Activated naive CD4-positive, alpha-beta T cell treated with anti-CD3 and anti-CD28 coated beads, Interleukin-2, amount 50 U/mL, for 72 hours (primary cell): ENCODE measurements around the gene GPR179. TPM values are rescaled to one million over a fixed set of nuclear protein-coding genes. Genes with fewer than 3 reads are reported as not detected.
"Not testable (repeated sequence)": the region's sequence is repeated elsewhere in the genome, so short reads cannot be mapped to it uniquely, and the experiment has no call there.

ENCODE experiments used
- ATAC-seq, 2 donors: fragments of 150-1000 bp; cut with Tn5 transposase; 2 replicates each; pipeline ENCODE4 v1.10.0; 2021; ENCODE audit warnings: mild to moderate bottlenecking in 2 of 2, moderate library complexity in 2 of 2
- DNase-seq, 2 donors: peaks; one replicate each; pipeline ENCODE4 v3.0.0; 2021 to 2022; ENCODE audit warnings: low spot score in 2 of 2
- H3K27ac Mint-ChIP-seq, 2 donors: one replicate each; pipeline ENCODE4 v1.8.0; 2022; ENCODE audit warnings: mild to moderate bottlenecking in 2 of 2, mixed read lengths in 2 of 2
- H3K36me3 Mint-ChIP-seq, 2 donors: one replicate each; pipeline ENCODE4 v1.8.0; 2022; ENCODE audit warnings: mixed read lengths in 2 of 2
- H3K9me3 Mint-ChIP-seq, 2 donors: one replicate each; pipeline ENCODE4 v1.8.0; 2022; ENCODE audit warnings: mixed read lengths in 2 of 2
- total RNA-seq, 2 donors: library from RNA; stranded (reverse); gene quantifications; one replicate each; pipeline ENCODE4 v1.2.3, GENCODE V29; 2022

GPR179 gene
- total RNA-seq, 2 donors from 2014 or later = 0.02 to 0.04 TPM

- H3K36me3 Mint-ChIP-seq = no peaks in the 10 kb centered on the region
- no peaks in the 10 kb centered on the region for H3K9me3 Mint-ChIP-seq
- H3K27ac Mint-ChIP-seq = no peak overlapping the region
- DNase-seq = no peak
- no peak for ATAC-seq
These were observed 12.8 kb downstream of the GPR179 start for GRCh38 chr17:38330941-38331411.

DNA sequence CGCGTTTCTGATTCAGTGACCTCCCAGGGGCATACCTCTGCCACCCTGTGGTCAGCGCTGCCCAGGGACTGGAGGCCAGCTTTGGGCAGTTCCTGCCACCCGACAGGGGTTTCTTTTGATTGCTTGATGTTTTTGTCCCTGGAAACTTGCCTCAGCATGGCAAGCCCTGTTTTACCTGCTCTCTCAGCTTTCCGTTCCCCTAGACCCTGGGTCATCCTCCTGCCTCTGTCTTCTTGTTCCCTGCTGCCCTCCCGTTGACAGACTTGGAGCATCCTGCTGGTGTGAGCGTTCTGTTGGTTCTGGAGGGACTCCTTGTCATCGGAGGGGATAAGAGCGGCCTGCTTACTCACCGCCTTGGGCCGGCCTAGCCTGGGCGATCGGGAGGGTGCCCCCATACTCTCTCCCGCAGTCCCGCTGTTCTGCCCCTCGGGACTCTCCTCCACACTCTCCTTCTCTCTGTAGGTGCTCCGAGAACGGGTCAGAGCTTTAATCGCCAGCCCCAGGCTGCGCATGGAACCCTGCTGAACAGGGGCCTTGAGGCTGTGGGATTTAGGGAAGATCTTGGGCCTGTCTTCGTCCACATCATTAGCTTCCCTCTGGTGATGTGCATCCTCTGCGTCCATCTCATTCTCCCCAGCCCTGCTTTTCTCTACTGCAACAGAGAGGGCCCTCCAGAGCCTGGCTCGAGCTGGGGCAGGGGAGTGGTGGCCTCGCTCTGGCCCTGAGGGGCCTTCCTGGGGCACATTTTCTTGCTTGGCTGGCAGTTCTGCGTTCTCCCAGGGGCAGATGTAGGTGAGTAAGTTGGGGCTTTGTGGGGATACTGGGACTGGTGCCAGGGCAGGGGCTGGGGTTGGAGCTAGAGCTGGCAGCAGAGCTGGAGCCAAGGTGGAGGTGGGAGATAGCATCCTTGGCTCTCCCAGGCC is 13.7 kb downstream of the GPR179 start:
- ATAC-seq (no peak), DNase-seq (no peak)
- Mint-ChIP-seq H3K36me3 (no peaks in the 10 kb centered on the region), H3K27ac (peak overlapping the region in 1 of 2 donors; percentile 77), H3K9me3 (no peaks in the 10 kb centered on the region)

- Mint-ChIP-seq H3K27ac (peak overlapping the region; percentile 52 to 73), H3K36me3 (no peaks in the 10 kb centered on the region), H3K9me3 (no peaks in the 10 kb centered on the region)
- no peak for DNase-seq
- no peak for ATAC-seq
These were observed 14.5 kb downstream of the GPR179 start for GRCh38 chr17:38329284-38329683.

DNA sequence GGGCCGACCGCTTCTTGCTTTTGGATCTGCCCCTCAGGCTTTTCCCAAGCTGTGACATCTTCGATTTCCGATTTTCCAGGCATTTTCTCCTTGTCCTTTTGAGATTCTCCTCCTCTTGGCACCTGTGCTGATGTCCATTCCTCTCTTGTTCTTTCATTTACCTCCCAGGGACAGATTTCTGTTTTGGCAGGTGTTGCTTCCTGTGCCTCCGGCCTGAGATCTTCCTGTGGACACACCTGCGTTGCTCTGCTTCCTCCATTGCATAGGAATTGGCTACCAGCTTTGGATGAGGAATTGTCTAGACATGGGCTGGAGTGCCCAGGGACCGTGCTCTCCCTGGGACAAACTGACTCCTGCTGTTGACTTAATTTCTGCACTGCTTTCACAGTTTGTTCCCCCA is 15.1 kb downstream of the GPR179 start:
- DNase-seq = no peak
- Mint-ChIP-seq H3K27ac (peak overlapping the region in 1 of 2 donors; percentile 52), H3K9me3 (no peaks in the 10 kb centered on the region), H3K36me3 (no peaks in the 10 kb centered on the region)
- no peak for ATAC-seq

- Mint-ChIP-seq H3K27ac (peak overlapping the region; percentile 5 to 52), H3K9me3 (no peaks in the 10 kb centered on the region), H3K36me3 (peaks cover 0 to under 1% of the 10 kb centered on the region in 2 donors)
- DNase-seq = no peak
- ATAC-seq = no peak
These were observed 15.8 kb downstream of the GPR179 start for GRCh38 chr17:38327936-38328335.

DNA sequence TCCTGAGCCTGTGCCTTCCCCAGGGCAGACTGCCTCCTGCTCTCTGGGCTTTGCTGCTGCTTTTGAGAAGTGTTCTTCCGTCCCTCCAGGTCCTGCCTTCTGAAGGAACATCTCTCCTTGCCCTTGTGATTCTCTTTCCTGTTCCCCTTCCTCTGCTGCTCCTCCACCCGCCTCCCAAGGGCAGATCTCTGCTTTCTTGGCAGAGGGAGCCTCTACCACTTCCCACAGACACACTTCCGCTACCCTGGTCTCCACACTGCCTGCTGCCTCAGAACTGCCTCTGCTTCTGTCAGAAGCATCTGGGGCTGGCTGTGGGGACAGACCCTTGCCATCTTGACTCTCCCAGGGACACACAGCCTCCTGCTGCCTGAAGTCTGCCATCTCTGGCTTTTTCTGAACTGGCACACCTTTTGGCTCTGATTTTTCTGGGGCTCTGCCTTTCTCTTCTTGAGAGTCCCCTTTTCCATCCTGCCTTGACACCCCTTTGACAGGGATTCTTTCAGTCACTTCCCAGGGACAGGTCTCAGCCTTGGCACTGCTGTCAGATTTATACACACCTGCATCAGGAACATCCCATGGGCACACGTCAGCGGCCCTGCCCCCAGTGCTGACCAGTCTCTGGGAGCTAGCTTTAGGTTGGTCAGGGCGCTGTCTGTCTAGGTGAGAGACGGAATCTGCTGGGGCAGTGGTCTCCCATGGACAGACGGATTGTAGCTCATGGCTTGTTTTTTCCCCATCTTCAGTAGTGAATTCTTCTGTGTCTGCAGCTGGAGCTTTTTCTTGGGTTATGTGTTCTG is 16.6 kb downstream of the GPR179 start:
- ATAC-seq (peak in 1 of 2 donors; percentile 18), DNase-seq (no peak)
- no peaks in the 10 kb centered on the region for H3K9me3 Mint-ChIP-seq
- peak overlapping the region in 1 of 2 donors; percentile 52 for H3K27ac Mint-ChIP-seq
- H3K36me3 Mint-ChIP-seq = peaks cover 0 to 5% of the 10 kb centered on the region in 2 donors

- ATAC-seq = no peak
- Mint-ChIP-seq H3K36me3 (peaks cover 0 to 5% of the 10 kb centered on the region in 2 donors), H3K27ac (peak overlapping the region in 1 of 2 donors; percentile 67), H3K9me3 (no peaks in the 10 kb centered on the region)
- DNase-seq = no peak
These were observed 18.4 kb downstream of the GPR179 start for GRCh38 chr17:38325221-38325851.

DNA sequence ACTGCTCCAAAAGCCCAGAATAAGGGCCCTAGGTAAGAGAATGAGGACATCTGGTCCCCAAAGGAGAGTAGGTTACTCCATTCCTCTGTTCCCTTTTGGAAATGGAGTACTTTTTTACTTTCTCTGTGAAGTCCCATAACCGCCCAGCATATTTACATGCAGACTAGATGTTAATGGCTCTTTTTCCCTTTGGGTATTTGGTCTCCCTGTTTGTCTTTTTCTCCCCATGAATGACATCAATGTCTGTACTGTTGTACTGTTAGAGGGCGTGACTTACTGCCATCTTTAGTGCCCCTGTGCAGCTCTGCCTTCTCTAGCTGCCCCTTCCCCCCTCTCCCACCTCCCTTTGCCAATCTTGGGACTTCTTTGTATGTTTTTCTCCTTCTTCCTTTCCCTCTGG is 19.0 kb downstream of the GPR179 start:
- no peaks in the 10 kb centered on the region for H3K9me3 Mint-ChIP-seq
- H3K27ac Mint-ChIP-seq = no peak overlapping the region
- peaks cover 0 to 5% of the 10 kb centered on the region in 2 donors for H3K36me3 Mint-ChIP-seq
- ATAC-seq (no peak), DNase-seq (no peak)

DNA sequence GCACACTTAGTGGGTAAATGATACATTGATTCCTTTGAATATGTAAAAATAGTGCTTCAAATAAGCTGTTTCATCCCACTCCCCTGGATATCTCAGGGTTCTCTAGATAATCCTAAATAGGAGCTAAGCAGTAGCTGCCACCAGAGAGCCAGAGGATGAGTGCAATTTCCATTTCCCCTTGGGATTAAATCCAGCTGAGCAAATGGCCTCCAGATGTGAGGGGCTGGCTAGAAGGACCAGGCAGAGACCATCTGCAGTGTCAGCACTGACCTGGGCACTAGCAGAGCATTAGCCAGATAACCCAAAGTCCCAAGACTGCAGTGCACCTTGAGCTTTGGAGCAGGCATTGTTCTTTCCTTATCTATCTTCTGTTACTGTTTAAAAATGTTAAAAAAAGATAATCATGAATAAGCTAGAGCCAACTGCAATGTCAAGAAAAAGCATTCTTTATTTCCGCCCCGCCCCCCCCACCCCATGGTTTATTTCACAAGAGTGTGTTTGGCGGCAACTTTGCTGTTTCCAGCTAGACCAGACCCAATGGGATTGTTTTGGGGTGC is 19.5 kb downstream of the GPR179 start:
- no peak overlapping the region for H3K27ac Mint-ChIP-seq
- ATAC-seq = no peak
- H3K36me3 Mint-ChIP-seq = peaks cover 0 to 5% of the 10 kb centered on the region in 2 donors
- no peak for DNase-seq
- no peaks in the 10 kb centered on the region for H3K9me3 Mint-ChIP-seq

DNA sequence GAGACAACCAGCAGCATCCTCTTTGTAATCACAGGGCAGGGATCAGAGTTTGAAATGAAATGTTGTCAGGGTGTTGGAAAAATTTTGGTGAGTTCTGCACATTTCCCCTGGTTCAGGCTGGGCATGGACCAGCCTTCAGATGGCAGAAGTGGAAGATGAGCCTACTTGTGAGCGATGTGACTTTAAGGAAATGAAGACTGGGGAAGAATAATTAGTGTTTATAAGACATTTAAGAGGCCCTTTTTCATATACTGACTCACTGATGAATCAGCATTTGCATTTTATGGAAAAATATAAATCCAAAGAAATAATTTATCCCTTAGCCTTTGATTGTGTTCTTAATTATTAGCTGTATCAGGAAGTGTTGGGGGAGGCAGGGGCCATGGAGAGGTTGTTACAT is 20.9 kb downstream of the GPR179 start:
- H3K36me3 Mint-ChIP-seq = peaks cover 5 to 6% of the 10 kb centered on the region in 2 donors
- no peak overlapping the region for H3K27ac Mint-ChIP-seq
- ATAC-seq (no peak), DNase-seq (no peak)
- no peaks in the 10 kb centered on the region for H3K9me3 Mint-ChIP-seq

DNA sequence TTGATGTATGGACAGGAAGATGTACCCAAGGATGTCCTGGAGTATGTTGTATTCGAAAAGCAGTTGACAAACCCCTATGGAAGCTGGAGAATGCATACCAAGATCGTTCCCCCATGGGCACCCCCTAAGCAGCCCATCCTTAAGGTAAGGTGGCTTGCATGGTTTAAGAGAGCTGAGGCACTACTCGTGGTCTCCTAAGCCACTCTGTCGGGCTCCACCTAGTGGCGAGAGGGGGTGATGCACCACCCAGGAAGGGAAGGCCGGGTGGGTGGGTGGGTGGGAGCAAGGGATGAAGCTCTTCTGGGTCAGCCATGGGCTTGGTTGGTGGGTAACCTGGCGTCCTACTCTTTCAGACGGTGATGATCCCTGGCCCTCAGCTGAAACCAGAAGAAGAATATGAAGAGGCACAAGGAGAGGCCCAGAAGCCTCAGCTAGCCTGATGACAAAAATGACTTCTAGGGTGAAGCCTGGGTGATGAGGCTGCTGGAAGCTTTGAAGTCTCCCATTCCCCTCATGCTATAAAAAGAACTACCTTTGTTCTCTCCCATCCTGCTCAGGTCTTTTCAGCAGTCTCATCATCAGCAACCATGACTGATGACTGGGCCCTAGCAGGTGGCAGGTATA is 21.5 kb downstream of the GPR179 start:
- H3K36me3 Mint-ChIP-seq = peaks cover 5 to 6% of the 10 kb centered on the region in 2 donors
- peak overlapping the region in 1 of 2 donors; percentile 22 for H3K27ac Mint-ChIP-seq
- ATAC-seq = peak; percentile 83 to 87
- peak in 1 of 2 donors; percentile 81 for DNase-seq
- H3K9me3 Mint-ChIP-seq = no peaks in the 10 kb centered on the region

GRCh38 chr17:38320482-38320881 is 23.3 kb downstream of the GPR179 start:
- H3K36me3 Mint-ChIP-seq = peaks cover 9 to 13% of the 10 kb centered on the region in 2 donors
- ATAC-seq = no peak

GRCh38 chr17:38317081-38317480 is 26.7 kb downstream of the GPR179 start:
- no peak for ATAC-seq
- no peak for DNase-seq
- H3K36me3 Mint-ChIP-seq = peaks cover 9 to 13% of the 10 kb centered on the region in 2 donors
- H3K27ac Mint-ChIP-seq = no peak overlapping the region
- H3K9me3 Mint-ChIP-seq = no peaks in the 10 kb centered on the region

More at GRCh38 chr17:38320482-38320881, 23.3 kb downstream of the GPR179 start:
- no peak for DNase-seq
- Mint-ChIP-seq H3K27ac (no peak overlapping the region), H3K9me3 (no peaks in the 10 kb centered on the region)

DNA sequence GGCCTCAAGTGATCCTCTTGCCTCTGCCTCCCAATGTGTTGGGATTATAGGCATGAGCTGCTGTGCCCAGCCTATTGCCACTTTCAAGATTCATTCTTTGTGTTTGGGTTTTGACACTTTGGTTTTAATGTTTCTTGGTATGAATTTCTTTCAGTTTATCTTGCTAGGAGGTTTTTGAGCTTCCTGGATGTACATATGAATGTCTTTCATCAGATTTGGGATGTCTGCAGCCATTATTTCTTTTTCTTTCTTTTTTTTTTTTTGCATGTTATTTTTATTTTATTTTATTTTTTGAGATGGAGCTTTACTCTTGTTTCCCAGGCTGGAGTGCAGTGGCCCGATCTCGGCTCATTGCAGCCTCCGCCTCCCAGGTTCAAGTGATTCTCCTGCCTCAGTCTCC is 28.3 kb downstream of the GPR179 start:
- H3K36me3 Mint-ChIP-seq = peaks cover 9 to 13% of the 10 kb centered on the region in 2 donors
- H3K9me3 Mint-ChIP-seq = no peaks in the 10 kb centered on the region
- ATAC-seq = no peak

DNA sequence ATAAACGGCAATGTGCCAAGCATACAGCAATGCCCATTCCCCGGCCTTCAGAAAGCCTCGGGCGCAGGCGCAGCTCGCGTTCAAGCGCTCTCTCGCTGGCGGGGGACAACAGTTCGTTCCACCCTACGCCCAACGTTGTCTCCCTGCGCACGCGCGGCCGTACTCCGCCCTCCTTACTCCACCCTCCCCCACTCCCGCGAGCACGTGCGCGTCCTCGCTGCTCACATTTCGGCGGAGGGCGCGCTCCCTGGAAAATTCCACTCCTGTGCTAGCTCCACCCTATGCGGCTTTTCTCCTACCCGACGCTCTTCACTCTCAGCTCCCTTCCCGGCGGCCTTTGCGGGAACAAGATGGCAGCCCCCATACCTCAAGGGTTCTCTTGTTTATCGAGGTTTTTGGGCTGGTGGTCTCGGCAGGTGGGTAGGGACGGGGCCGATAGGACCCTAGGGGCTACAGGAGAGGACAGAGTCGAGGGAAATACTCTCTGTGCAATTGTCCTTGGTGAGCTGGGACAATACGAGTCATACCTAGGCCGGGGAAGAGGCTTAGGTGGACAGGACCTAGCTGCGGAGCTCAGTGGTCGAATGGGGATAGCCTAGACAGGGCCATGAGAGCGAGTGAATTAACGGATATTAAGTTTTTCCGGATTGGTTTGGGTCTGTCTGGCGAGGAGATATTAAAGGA is 46.8 kb downstream of the GPR179 start, which contains the start of gene MRPL45:
MRPL45 (plus strand) TSS at position 335 of the 684 bp plus-strand sequence; CDS start at position 351, 16 bp downstream.
- peak within 1 kb of the TSS; percentile 97 to 98 for H3K27ac Mint-ChIP-seq
- ATAC-seq = peak; percentile 94 to 97
- H3K36me3 Mint-ChIP-seq, H3K9me3 Mint-ChIP-seq: not testable (repeated sequence)
- DNase-seq = peak; percentile 95 to 98

More for the DNA sequence above, 28.3 kb downstream of the GPR179 start:
- peak overlapping the region in 1 of 2 donors; percentile 74 for H3K27ac Mint-ChIP-seq
- DNase-seq = no peak
